ENCODE measurements around the gene AVPI1. TPM values are rescaled to one million over a fixed set of nuclear protein-coding genes. Genes with fewer than 3 reads are reported as not detected.

AVPI1 gene
- total and polyA plus RNA-seq, 2 of the 13 experiments (the other 11 are each of a cell fraction or from before 2014, with no cell fraction given), result 39.8 to 61.2 TPM

DNA sequence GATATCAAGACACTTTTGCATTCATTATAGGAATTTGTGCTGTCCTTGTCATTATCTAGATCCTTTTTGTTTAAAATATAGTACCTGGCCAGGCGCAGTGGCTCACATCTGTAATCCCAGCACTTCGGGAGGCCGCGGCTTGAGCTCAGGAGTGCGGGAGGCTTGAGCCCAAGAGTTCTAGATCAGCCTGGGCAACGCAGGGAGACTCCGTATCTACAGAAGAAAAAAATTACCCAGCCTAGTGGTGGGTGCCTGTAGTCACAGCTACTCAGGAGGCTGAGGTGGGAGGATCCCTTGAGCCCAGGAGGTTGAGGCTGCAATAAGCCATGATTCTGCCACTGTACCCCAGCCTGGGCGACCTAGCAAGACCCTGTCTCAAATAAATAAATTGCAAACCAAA, 53.1 kb downstream of the AVPI1 start:
- peak overlapping the region; percentile 74 for H3K4me2 ChIP-seq (ENCODE audit: low read depth, low read length)
- no peaks in the 10 kb centered on the region for H4K20me1 ChIP-seq (ENCODE audit: insufficient read depth, low read length)
- H3K27me3 ChIP-seq (ENCODE audit: control insufficient read depth in 1 of 2, insufficient read depth in 2 of 2, low read length in 2 of 2), result no peaks in the 10 kb centered on the region
- ChIA-PET CTCF (ENCODE audit: low intra/inter-chr PET ratio, low total read pairs) (no interaction called here), POLR2A (interaction anchor here (0.8 to 1.2 kb wide), 2 partner anchors 50 to 103 kb away, joined by 4 to 5 read pairs; partner anchors contain the start of genes HOGA1 and ZFYVE27)
- DNase-seq (ENCODE audit: low spot score), result peak; percentile 7
- H3K27ac ChIP-seq (ENCODE audit: extremely low read length, insufficient read depth, low read length), result peak overlapping the region; percentile 53
- peak overlapping the region; percentile 92 for H2AFZ ChIP-seq (ENCODE audit: low read length)
- intact Hi-C loops (cut with micrococcal nuclease; ENCODE audit: unreplicated experiment), result no loop called here
- H3K9ac ChIP-seq (ENCODE audit: insufficient read depth, low read depth, low read length), result peak overlapping the region; percentile 55
- in situ Hi-C loops (cut with HindIII; ENCODE audit: extremely low pct_ligation_motif_present, low pct_unique_long_range_greater_than_20kb), result no loop called here
- FAIRE-seq, result no peak
- H3K79me2 ChIP-seq (ENCODE audit: insufficient read depth, low read length), result no peaks in the 10 kb centered on the region
- H3K9me3 ChIP-seq (ENCODE audit: low read length), result no peaks in the 10 kb centered on the region
- H3K36me3 ChIP-seq (replicated peaks in 1 of 2; ENCODE audit: control insufficient read depth in 1 of 2, insufficient read depth in 2 of 2, low read length in 2 of 2), result no peaks in the 10 kb centered on the region
- H3K4me1 ChIP-seq (ENCODE audit: insufficient read depth, low read length), result peaks cover 28% of the 10 kb centered on the region
- BruUV-seq (replicated peaks), result no TSS peak
- 67% methylated on average over 8 of the region's 8 CpGs for WGBS (ENCODE audit: low lambda C conversion rate)
- peak; percentile 47 for ATAC-seq
- H3K4me3 ChIP-seq (replicated peaks in 1 of 3; ENCODE audit: insufficient read depth in 1 of 3, low read depth in 2 of 3, low read length in 3 of 3), result peak overlapping the region; percentile 59 to 81 (median 78)
- TF ChIP-seq ZNF235 (CRISPR knock-in tag; IDR thresholded peaks at IDR 0.05; ENCODE audit: borderline replicate concordance), result no peak
- TF ChIP-seq, protein P1, sequence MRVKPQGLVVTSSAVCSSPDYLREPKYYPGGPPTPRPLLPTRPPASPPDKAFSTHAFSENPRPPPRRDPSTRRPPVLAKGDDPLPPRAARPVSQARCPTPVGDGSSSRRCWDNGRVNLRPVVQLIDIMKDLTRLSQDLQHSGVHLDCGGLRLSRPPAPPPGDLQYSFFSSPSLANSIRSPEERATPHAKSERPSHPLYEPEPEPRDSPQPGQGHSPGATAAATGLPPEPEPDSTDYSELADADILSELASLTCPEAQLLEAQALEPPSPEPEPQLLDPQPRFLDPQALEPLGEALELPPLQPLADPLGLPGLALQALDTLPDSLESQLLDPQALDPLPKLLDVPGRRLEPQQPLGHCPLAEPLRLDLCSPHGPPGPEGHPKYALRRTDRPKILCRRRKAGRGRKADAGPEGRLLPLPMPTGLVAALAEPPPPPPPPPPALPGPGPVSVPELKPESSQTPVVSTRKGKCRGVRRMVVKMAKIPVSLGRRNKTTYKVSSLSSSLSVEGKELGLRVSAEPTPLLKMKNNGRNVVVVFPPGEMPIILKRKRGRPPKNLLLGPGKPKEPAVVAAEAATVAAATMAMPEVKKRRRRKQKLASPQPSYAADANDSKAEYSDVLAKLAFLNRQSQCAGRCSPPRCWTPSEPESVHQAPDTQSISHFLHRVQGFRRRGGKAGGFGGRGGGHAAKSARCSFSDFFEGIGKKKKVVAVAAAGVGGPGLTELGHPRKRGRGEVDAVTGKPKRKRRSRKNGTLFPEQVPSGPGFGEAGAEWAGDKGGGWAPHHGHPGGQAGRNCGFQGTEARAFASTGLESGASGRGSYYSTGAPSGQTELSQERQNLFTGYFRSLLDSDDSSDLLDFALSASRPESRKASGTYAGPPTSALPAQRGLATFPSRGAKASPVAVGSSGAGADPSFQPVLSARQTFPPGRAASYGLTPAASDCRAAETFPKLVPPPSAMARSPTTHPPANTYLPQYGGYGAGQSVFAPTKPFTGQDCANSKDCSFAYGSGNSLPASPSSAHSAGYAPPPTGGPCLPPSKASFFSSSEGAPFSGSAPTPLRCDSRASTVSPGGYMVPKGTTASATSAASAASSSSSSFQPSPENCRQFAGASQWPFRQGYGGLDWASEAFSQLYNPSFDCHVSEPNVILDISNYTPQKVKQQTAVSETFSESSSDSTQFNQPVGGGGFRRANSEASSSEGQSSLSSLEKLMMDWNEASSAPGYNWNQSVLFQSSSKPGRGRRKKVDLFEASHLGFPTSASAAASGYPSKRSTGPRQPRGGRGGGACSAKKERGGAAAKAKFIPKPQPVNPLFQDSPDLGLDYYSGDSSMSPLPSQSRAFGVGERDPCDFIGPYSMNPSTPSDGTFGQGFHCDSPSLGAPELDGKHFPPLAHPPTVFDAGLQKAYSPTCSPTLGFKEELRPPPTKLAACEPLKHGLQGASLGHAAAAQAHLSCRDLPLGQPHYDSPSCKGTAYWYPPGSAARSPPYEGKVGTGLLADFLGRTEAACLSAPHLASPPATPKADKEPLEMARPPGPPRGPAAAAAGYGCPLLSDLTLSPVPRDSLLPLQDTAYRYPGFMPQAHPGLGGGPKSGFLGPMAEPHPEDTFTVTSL (CRISPR knock-in tag; IDR thresholded peaks at IDR 0.05; ENCODE audit: borderline replicate concordance), result no peak
- no peak for TF ChIP-seq POGZ (CRISPR knock-in tag; IDR thresholded peaks at IDR 0.05)
- TF ChIP-seq ZNF331 (CRISPR knock-in tag; IDR thresholded peaks at IDR 0.05), result no peak
- TF ChIP-seq ZNF431 (CRISPR knock-in tag; IDR thresholded peaks at IDR 0.05; ENCODE audit: borderline replicate concordance, low read depth), result no peak
- no peak for TF ChIP-seq MED13 (CRISPR knock-in tag; IDR thresholded peaks at IDR 0.05)
- no peak for TF ChIP-seq SP5 (CRISPR knock-in tag; IDR thresholded peaks at IDR 0.05; ENCODE audit: borderline replicate concordance, low read depth)
- TF ChIP-seq SIN3A (IDR thresholded peaks at IDR 0.05; ENCODE audit: borderline replicate concordance, low read depth, low read length), result 0 out of 2 replicates have a peak, but pooled peaks have one; percentile 5
- no peak for TF ChIP-seq ZSCAN12 (CRISPR knock-in tag; IDR thresholded peaks at IDR 0.05)
- no peak for TF ChIP-seq ZSCAN29 (CRISPR knock-in tag; conservative IDR thresholded peaks at IDR 0.05)
- TF ChIP-seq ZNF543 (CRISPR knock-in tag; IDR thresholded peaks at IDR 0.05), result no peak
- TF ChIP-seq, protein P2, sequence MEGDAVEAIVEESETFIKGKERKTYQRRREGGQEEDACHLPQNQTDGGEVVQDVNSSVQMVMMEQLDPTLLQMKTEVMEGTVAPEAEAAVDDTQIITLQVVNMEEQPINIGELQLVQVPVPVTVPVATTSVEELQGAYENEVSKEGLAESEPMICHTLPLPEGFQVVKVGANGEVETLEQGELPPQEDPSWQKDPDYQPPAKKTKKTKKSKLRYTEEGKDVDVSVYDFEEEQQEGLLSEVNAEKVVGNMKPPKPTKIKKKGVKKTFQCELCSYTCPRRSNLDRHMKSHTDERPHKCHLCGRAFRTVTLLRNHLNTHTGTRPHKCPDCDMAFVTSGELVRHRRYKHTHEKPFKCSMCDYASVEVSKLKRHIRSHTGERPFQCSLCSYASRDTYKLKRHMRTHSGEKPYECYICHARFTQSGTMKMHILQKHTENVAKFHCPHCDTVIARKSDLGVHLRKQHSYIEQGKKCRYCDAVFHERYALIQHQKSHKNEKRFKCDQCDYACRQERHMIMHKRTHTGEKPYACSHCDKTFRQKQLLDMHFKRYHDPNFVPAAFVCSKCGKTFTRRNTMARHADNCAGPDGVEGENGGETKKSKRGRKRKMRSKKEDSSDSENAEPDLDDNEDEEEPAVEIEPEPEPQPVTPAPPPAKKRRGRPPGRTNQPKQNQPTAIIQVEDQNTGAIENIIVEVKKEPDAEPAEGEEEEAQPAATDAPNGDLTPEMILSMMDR (CRISPR knock-in tag; IDR thresholded peaks at IDR 0.05), result no peak
- 0 out of 2 replicates have a peak, but pooled peaks have one; percentile 0 for TF ChIP-seq ZNF510 (CRISPR knock-in tag; IDR thresholded peaks at IDR 0.05; ENCODE audit: low read depth)
- TF ChIP-seq, protein P3, sequence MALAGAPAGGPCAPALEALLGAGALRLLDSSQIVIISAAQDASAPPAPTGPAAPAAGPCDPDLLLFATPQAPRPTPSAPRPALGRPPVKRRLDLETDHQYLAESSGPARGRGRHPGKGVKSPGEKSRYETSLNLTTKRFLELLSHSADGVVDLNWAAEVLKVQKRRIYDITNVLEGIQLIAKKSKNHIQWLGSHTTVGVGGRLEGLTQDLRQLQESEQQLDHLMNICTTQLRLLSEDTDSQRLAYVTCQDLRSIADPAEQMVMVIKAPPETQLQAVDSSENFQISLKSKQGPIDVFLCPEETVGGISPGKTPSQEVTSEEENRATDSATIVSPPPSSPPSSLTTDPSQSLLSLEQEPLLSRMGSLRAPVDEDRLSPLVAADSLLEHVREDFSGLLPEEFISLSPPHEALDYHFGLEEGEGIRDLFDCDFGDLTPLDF (CRISPR knock-in tag; IDR thresholded peaks at IDR 0.05), result peak; percentile 9; the same call in 1 of the 2 replicates
- TF ChIP-seq NPAS2 (CRISPR knock-in tag; IDR thresholded peaks at IDR 0.05; ENCODE audit: borderline replicate concordance), result no peak
- TF ChIP-seq ZNF24 (IDR thresholded peaks at IDR 0.05), result no peak
- 0 out of 2 replicates have a peak, but pooled peaks have one; percentile 3 for TF ChIP-seq ISL2 (CRISPR knock-in tag; IDR thresholded peaks at IDR 0.05)
- TF ChIP-seq ZNF136 (CRISPR knock-in tag; IDR thresholded peaks at IDR 0.05; ENCODE audit: low read depth), result no peak

All from HepG2 (cell line).